ENCODE data around the gene ITGAE.

The ITGAE gene

DNA sequence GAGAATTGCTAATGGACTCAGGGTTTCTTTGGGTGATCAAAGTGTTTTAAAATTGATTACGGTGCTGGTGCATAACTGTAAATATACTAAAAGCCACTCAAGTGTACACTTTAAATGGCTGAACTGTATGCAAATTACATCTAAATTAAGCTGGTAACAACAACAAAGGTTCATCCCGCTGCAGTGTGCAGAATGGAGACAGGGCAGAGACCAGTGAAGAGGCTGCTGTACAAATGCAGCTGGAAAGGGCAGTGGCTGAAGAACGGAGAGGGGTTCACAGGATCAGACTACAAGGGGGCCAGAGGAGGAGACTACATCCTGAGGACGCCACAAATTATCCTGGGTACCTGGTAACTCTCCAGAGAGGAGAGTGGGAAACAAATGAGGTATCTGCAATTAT is 9.0 kb upstream of the ITGAE start:
- no peaks in the 10 kb centered on the region for H3K27me3 ChIP-seq (replicated peaks in 2 of 5; ENCODE audit: control insufficient read depth in 4 of 5, insufficient read depth in 5 of 5, low read length in 4 of 5)
- no peak overlapping the region for H3K4me3 ChIP-seq (ENCODE audit: control insufficient read depth in 1 of 7, extremely low read depth in 1 of 7, insufficient read depth in 4 of 7, low read depth in 2 of 7, low read length in 6 of 7)
- no peaks in the 10 kb centered on the region for H3K4me1 ChIP-seq (ENCODE audit: control extremely low read depth in 1 of 4, control insufficient read depth in 4 of 4, insufficient read depth in 4 of 4, low read length in 3 of 4)
- WGBS (ENCODE audit: insufficient coverage), result 100% methylated on average over 2 of the region's 4 CpGs
- no peaks in the 10 kb centered on the region for H3K9me3 ChIP-seq (ENCODE audit: control extremely low read depth in 1 of 5, control insufficient read depth in 4 of 5, insufficient read depth in 2 of 5, low read depth in 1 of 5, low read length in 4 of 5)
- POLR2A ChIA-PET, result no interaction called here
- H3K36me3 ChIP-seq (ENCODE audit: control insufficient read depth in 4 of 4, insufficient read depth in 4 of 4, low read length in 3 of 4), result peaks cover 8 to 80% (median 59%) of the 10 kb centered on the region in 4 experiments
- no peak overlapping the region for H3K27ac ChIP-seq (ENCODE audit: insufficient read depth in 1 of 2, low read depth in 1 of 2, low read length in 2 of 2, poor library complexity in 1 of 2, severe bottlenecking in 2 of 2)
- CTCF ChIA-PET, result interaction anchor here (0.8 to 3.8 kb wide), 2 partner anchors 19 to 72 kb away, joined by 3 to 17 read pairs; no protein-coding TSS in a partner anchor
- DNase-seq, result no peak

DNA sequence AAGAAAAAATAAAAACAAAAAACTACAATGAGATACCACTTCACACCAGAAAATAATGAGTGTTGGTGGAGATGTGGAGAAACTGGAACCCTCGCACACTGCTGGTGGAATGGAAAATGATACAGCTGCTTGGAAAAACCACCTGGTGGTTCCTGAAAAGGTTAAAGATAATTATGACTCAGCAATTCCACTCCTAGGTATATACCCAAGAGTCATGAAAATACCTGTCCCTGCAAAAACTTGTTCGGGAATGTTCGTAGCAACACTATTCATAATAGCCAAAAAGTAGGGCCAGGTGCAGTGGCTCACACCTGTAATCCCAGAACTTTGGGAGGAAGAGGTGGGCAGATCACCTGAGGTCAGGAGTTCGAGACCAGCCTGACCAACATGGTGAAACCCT is 8.1 kb upstream of the ITGAE start:
- Histone ChIP-seq H3K9me3 (ENCODE audit: control extremely low read depth in 1 of 5, control insufficient read depth in 4 of 5, insufficient read depth in 2 of 5, low read depth in 1 of 5, low read length in 4 of 5) (no peaks in the 10 kb centered on the region), H3K27ac (ENCODE audit: insufficient read depth in 1 of 2, low read depth in 1 of 2, low read length in 2 of 2, poor library complexity in 1 of 2, severe bottlenecking in 2 of 2) (no peak overlapping the region), H3K27me3 (replicated peaks in 2 of 5; ENCODE audit: control insufficient read depth in 4 of 5, insufficient read depth in 5 of 5, low read length in 4 of 5) (no peaks in the 10 kb centered on the region), H3K4me3 (ENCODE audit: control insufficient read depth in 1 of 7, extremely low read depth in 1 of 7, insufficient read depth in 4 of 7, low read depth in 2 of 7, low read length in 6 of 7) (no peak overlapping the region), H3K4me1 (ENCODE audit: control extremely low read depth in 1 of 4, control insufficient read depth in 4 of 4, insufficient read depth in 4 of 4, low read length in 3 of 4) (no peaks in the 10 kb centered on the region), H3K36me3 (ENCODE audit: control insufficient read depth in 4 of 4, insufficient read depth in 4 of 4, low read length in 3 of 4) (peaks cover 5 to 72% (median 50%) of the 10 kb centered on the region in 4 experiments)
- CTCF ChIA-PET, result interaction anchor here (1.4 to 3.8 kb wide), 2 partner anchors 71 to 73 kb away, joined by 5 to 17 read pairs; no protein-coding TSS in a partner anchor
- POLR2A ChIA-PET, result interaction anchor here (0.8 kb wide), 1 partner anchor 37 kb away, joined by 3 read pairs; no protein-coding TSS in a partner anchor
- 100% methylated on average over 2 of the region's 4 CpGs for WGBS (ENCODE audit: insufficient coverage)
- DNase-seq, result no peak

GRCh38 chr17:3808701-3809100 is 7.7 kb upstream of the ITGAE start:
- peaks cover 5 to 69% (median 48%) of the 10 kb centered on the region in 4 experiments for H3K36me3 ChIP-seq (ENCODE audit: control insufficient read depth in 4 of 4, insufficient read depth in 4 of 4, low read length in 3 of 4)
- ChIA-PET POLR2A (interaction anchor here (0.8 kb wide), 1 partner anchor 37 kb away, joined by 3 read pairs; no protein-coding TSS in a partner anchor), CTCF (interaction anchor here (1.4 kb wide), 1 partner anchor 73 kb away, joined by 5 read pairs; no protein-coding TSS in a partner anchor)
- no peak overlapping the region for H3K4me3 ChIP-seq (ENCODE audit: control insufficient read depth in 1 of 7, extremely low read depth in 1 of 7, insufficient read depth in 4 of 7, low read depth in 2 of 7, low read length in 6 of 7)
- no peaks in the 10 kb centered on the region for H3K9me3 ChIP-seq (ENCODE audit: control extremely low read depth in 1 of 5, control insufficient read depth in 4 of 5, insufficient read depth in 2 of 5, low read depth in 1 of 5, low read length in 4 of 5)
- DNase-seq, result no peak
- 94% methylated on average over 6 of the region's 7 CpGs for WGBS (ENCODE audit: insufficient coverage)
- H3K4me1 ChIP-seq (ENCODE audit: control extremely low read depth in 1 of 4, control insufficient read depth in 4 of 4, insufficient read depth in 4 of 4, low read length in 3 of 4), result no peaks in the 10 kb centered on the region
- H3K27me3 ChIP-seq (replicated peaks in 2 of 5; ENCODE audit: control insufficient read depth in 4 of 5, insufficient read depth in 5 of 5, low read length in 4 of 5), result no peaks in the 10 kb centered on the region
- no peak overlapping the region for H3K27ac ChIP-seq (ENCODE audit: insufficient read depth in 1 of 2, low read depth in 1 of 2, low read length in 2 of 2, poor library complexity in 1 of 2, severe bottlenecking in 2 of 2)

DNA sequence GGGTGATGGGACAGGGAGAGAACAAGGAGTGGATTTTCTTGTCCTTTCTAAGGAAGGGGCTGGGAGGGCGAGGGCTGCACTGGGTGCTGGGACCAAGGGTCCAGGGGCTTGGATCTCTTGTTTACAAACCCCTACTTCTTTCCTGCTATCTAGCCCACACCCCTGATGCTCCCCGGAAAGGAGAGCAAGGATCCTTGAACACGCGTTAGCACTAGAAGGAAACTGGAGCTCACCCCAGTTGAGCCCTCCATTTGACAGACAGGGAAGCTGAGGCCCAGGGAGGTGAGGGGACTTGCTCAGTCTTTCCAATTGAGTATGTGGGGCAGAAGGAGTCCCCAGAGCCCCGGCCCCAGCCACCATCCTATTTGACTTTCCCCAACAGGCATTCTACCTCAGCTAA is 4.6 kb upstream of the ITGAE start:
- CTCF ChIA-PET, result interaction anchor here (3.2 kb wide), 1 partner anchor 11 kb away, joined by 11 read pairs; no protein-coding TSS in a partner anchor
- H3K27ac ChIP-seq (ENCODE audit: insufficient read depth in 1 of 2, low read depth in 1 of 2, low read length in 2 of 2, poor library complexity in 1 of 2, severe bottlenecking in 2 of 2), result no peak overlapping the region
- no peaks in the 10 kb centered on the region for H3K27me3 ChIP-seq (replicated peaks in 2 of 5; ENCODE audit: control insufficient read depth in 4 of 5, insufficient read depth in 5 of 5, low read length in 4 of 5)
- peaks cover 0 to 12% (median 1%) of the 10 kb centered on the region in 4 experiments for H3K4me1 ChIP-seq (ENCODE audit: control extremely low read depth in 1 of 4, control insufficient read depth in 4 of 4, insufficient read depth in 4 of 4, low read length in 3 of 4)
- no peak overlapping the region for H3K4me3 ChIP-seq (ENCODE audit: control insufficient read depth in 1 of 7, extremely low read depth in 1 of 7, insufficient read depth in 4 of 7, low read depth in 2 of 7, low read length in 6 of 7)
- 80% methylated on average over 5 of the region's 5 CpGs for WGBS (ENCODE audit: insufficient coverage)
- no peaks in the 10 kb centered on the region for H3K9me3 ChIP-seq (ENCODE audit: control extremely low read depth in 1 of 5, control insufficient read depth in 4 of 5, insufficient read depth in 2 of 5, low read depth in 1 of 5, low read length in 4 of 5)
- POLR2A ChIA-PET, result no interaction called here
- peaks cover 3 to 48% (median 23%) of the 10 kb centered on the region in 4 experiments for H3K36me3 ChIP-seq (ENCODE audit: control insufficient read depth in 4 of 4, insufficient read depth in 4 of 4, low read length in 3 of 4)
- no peak for DNase-seq

DNA sequence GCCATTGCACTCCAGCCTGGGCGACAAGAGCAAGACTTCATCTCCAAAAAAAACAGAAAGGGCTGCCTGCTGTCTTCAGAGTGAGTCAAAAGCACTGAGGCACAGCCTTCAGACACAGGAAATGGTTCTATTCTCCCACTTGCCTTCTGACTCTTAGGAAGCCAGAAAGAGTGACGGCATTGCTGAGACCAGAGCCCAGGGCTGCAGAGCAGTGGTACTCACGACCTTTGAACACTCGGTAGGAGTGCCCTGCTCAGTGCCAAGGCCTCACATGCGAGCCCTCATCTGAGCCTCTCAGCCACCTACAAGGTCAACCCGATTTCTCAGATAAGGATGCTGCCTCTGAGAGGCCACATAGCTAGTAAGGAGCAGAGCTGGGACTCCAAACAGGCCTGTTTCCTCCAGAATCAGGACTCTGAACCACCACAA is 3.5 kb upstream of the ITGAE start:
- H3K36me3 ChIP-seq (ENCODE audit: control insufficient read depth in 4 of 4, insufficient read depth in 4 of 4, low read length in 3 of 4), result peaks cover 0 to 37% (median 19%) of the 10 kb centered on the region in 4 experiments
- no peaks in the 10 kb centered on the region for H3K9me3 ChIP-seq (ENCODE audit: control extremely low read depth in 1 of 5, control insufficient read depth in 4 of 5, insufficient read depth in 2 of 5, low read depth in 1 of 5, low read length in 4 of 5)
- no peak overlapping the region for H3K27ac ChIP-seq (ENCODE audit: insufficient read depth in 1 of 2, low read depth in 1 of 2, low read length in 2 of 2, poor library complexity in 1 of 2, severe bottlenecking in 2 of 2)
- no peak for DNase-seq
- no peaks in the 10 kb centered on the region for H3K27me3 ChIP-seq (replicated peaks in 2 of 5; ENCODE audit: control insufficient read depth in 4 of 5, insufficient read depth in 5 of 5, low read length in 4 of 5)
- no peak overlapping the region for H3K4me3 ChIP-seq (ENCODE audit: control insufficient read depth in 1 of 7, extremely low read depth in 1 of 7, insufficient read depth in 4 of 7, low read depth in 2 of 7, low read length in 6 of 7)
- ChIA-PET POLR2A (no interaction called here), CTCF (interaction anchor here (3.2 kb wide), 1 partner anchor 12 kb away, joined by 11 read pairs; no protein-coding TSS in a partner anchor)
- peaks cover 2 to 20% (median 6%) of the 10 kb centered on the region in 4 experiments for H3K4me1 ChIP-seq (ENCODE audit: control extremely low read depth in 1 of 4, control insufficient read depth in 4 of 4, insufficient read depth in 4 of 4, low read length in 3 of 4)
- 75% methylated on average over 4 of the region's 6 CpGs for WGBS (ENCODE audit: insufficient coverage)

GRCh38 chr17:3803308-3803640 is 2.3 kb upstream of the ITGAE start:
- Histone ChIP-seq H3K9me3 (ENCODE audit: control extremely low read depth in 1 of 5, control insufficient read depth in 4 of 5, insufficient read depth in 2 of 5, low read depth in 1 of 5, low read length in 4 of 5) (no peaks in the 10 kb centered on the region), H3K36me3 (ENCODE audit: control insufficient read depth in 4 of 4, insufficient read depth in 4 of 4, low read length in 3 of 4) (peaks cover 0 to 31% (median 11%) of the 10 kb centered on the region in 4 experiments), H3K27ac (ENCODE audit: insufficient read depth in 1 of 2, low read depth in 1 of 2, low read length in 2 of 2, poor library complexity in 1 of 2, severe bottlenecking in 2 of 2) (no peak overlapping the region), H3K4me3 (ENCODE audit: control insufficient read depth in 1 of 7, extremely low read depth in 1 of 7, insufficient read depth in 4 of 7, low read depth in 2 of 7, low read length in 6 of 7) (no peak overlapping the region), H3K27me3 (replicated peaks in 2 of 5; ENCODE audit: control insufficient read depth in 4 of 5, insufficient read depth in 5 of 5, low read length in 4 of 5) (no peaks in the 10 kb centered on the region), H3K4me1 (ENCODE audit: control extremely low read depth in 1 of 4, control insufficient read depth in 4 of 4, insufficient read depth in 4 of 4, low read length in 3 of 4) (peaks cover 2 to 31% (median 15%) of the 10 kb centered on the region in 4 experiments)
- CTCF ChIA-PET, result interaction anchor here (0.8 to 3.4 kb wide), 2 partner anchors 22 to 25 kb away, joined by 4 to 14 read pairs; no protein-coding TSS in a partner anchor
- 89% methylated on average over 4 of the region's 5 CpGs for WGBS (ENCODE audit: insufficient coverage)
- POLR2A ChIA-PET, result no interaction called here
- no peak for DNase-seq

DNA sequence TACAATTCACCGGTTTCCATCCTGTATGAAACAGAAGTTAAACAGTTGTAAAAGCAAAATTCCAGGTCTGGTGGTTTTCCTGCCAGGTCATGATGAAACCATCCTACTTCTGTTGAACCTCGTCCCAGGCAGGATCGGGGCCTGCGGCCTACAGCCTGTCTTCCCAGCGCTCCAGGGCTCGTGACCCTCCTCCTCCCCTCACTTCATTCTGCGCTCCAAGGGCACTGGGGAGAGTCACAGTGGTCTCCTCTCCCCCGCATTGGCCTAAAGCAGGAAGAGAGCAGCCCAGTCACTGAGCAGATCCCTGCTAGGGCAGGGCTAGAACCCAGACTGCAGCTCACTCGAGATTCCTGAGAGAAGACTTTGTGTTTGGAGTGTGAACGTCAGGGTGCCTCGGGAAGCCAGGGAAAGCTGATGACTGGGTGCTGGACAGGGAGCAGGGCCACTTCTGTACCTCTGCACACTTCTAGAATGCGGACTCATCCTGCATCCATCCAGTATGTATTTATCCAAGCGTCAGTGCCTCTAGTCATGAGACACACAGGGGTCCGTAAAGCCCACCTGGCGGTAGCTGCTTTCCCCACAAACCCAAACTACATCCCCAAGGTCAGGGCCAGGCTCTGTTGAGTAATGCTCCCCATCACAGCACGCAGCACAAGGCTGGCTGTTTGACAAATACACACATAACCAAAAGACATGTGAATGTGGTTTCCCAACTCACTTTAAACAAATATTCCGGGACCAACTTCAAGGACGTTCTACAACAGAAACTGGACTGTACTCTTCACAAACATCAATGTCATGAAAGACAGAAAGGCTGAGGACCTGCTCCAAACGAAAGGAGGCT is 1.7 kb upstream of the ITGAE start:
- no peak overlapping the region for H3K27ac ChIP-seq (ENCODE audit: insufficient read depth in 1 of 2, low read depth in 1 of 2, low read length in 2 of 2, poor library complexity in 1 of 2, severe bottlenecking in 2 of 2)
- 92% methylated on average over 19 of the region's 19 CpGs for WGBS (ENCODE audit: insufficient coverage)
- H3K36me3 ChIP-seq (ENCODE audit: control insufficient read depth in 4 of 4, insufficient read depth in 4 of 4, low read length in 3 of 4), result peaks cover 0 to 25% (median 6%) of the 10 kb centered on the region in 4 experiments
- H3K4me1 ChIP-seq (ENCODE audit: control extremely low read depth in 1 of 4, control insufficient read depth in 4 of 4, insufficient read depth in 4 of 4, low read length in 3 of 4), result peaks cover 2 to 31% (median 15%) of the 10 kb centered on the region in 4 experiments
- no peaks in the 10 kb centered on the region for H3K9me3 ChIP-seq (ENCODE audit: control extremely low read depth in 1 of 5, control insufficient read depth in 4 of 5, insufficient read depth in 2 of 5, low read depth in 1 of 5, low read length in 4 of 5)
- CTCF ChIA-PET, result interaction anchor here (3.4 kb wide), 1 partner anchor 26 kb away, joined by 14 read pairs; no protein-coding TSS in a partner anchor
- no peak overlapping the region for H3K4me3 ChIP-seq (ENCODE audit: control insufficient read depth in 1 of 7, extremely low read depth in 1 of 7, insufficient read depth in 4 of 7, low read depth in 2 of 7, low read length in 6 of 7)
- no peaks in the 10 kb centered on the region for H3K27me3 ChIP-seq (replicated peaks in 2 of 5; ENCODE audit: control insufficient read depth in 4 of 5, insufficient read depth in 5 of 5, low read length in 4 of 5)
- DNase-seq, result no peak
- POLR2A ChIA-PET, result no interaction called here

Measured in common myeloid progenitor, CD34-positive (primary cell).